ENCODE data around the gene IL1RL1. TPM values are rescaled to one million over a fixed set of nuclear protein-coding genes. Genes with fewer than 3 reads are reported as not detected.

Gene IL1RL1
- total and polyA plus RNA-seq, 2 experiments from 2014 or later: 6.0 to 13.1 TPM

- Histone ChIP-seq H3K27ac (no peak overlapping the region), H3K79me2 (no peaks in the 10 kb centered on the region), H3K27me3 (no peaks in the 10 kb centered on the region), H3K36me3 (replicated peaks; ENCODE audit: insufficient read depth, low read depth) (no peaks in the 10 kb centered on the region), H2AFZ (no peak overlapping the region), H4K20me1 (ENCODE audit: insufficient read depth, poor library complexity, severe bottlenecking) (no peaks in the 10 kb centered on the region), H3K4me2 (no peak overlapping the region), H3K4me1 (ENCODE audit: insufficient read depth) (no peaks in the 10 kb centered on the region), H3K4me3 (no peak overlapping the region), H3K9me2 (replicated peaks; ENCODE audit: insufficient read depth) (no peaks in the 10 kb centered on the region), H3K9me3 (ENCODE audit: low read depth) (no peaks in the 10 kb centered on the region)
- no peak for DNase-seq (ENCODE audit: low spot score)
- 68% methylated on average over 1 of the region's 1 CpG for WGBS (ENCODE audit: low lambda C conversion rate, missing lambda C conversion rate)
- TF ChIP-seq EZH2phosphoT487 (IDR thresholded peaks at IDR 0.05; ENCODE audit: low read depth, severe bottlenecking, unreplicated experiment) (no peak), EZH2 (IDR thresholded peaks at IDR 0.05; ENCODE audit: borderline replicate concordance) (no peak), CTCF (IDR thresholded peaks at IDR 0.05; ENCODE audit: poor library complexity) (no peak)
Measured at GRCh38 chr2:102306125-102306524, 5.2 kb upstream of the IL1RL1 start.

DNA sequence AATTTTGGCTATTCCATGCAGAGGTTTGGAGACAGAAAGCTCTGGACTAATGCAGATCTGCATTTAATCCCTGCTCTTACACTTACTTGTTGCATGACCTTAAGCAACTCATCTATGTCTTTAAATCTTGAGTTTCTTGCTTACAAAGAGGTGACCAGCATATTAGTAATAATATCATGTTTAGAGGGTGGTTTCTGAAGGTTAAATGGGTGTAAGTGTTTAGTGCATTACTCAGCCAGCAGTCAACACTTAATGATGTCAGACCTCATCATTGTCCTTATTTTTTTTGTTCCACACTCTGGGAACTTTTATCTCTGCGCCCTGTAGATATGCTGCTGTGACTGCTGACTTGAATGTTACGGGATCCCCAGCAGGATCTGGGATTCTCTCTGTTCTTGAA is 1.7 kb downstream of the IL1RL1 start:
- Histone ChIP-seq H3K27me3 (no peaks in the 10 kb centered on the region), H3K4me3 (no peak overlapping the region), H3K9me2 (replicated peaks; ENCODE audit: insufficient read depth) (no peaks in the 10 kb centered on the region), H3K4me2 (no peak overlapping the region), H2AFZ (no peak overlapping the region), H3K9me3 (ENCODE audit: low read depth) (no peaks in the 10 kb centered on the region), H3K36me3 (replicated peaks; ENCODE audit: insufficient read depth, low read depth) (no peaks in the 10 kb centered on the region), H3K79me2 (no peaks in the 10 kb centered on the region), H3K4me1 (ENCODE audit: insufficient read depth) (peaks cover 3% of the 10 kb centered on the region), H3K27ac (no peak overlapping the region), H4K20me1 (ENCODE audit: insufficient read depth, poor library complexity, severe bottlenecking) (no peaks in the 10 kb centered on the region)
- WGBS (ENCODE audit: low lambda C conversion rate, missing lambda C conversion rate): 61% methylated on average over 2 of the region's 2 CpGs
- no peak for DNase-seq (ENCODE audit: low spot score)
- TF ChIP-seq CTCF (IDR thresholded peaks at IDR 0.05; ENCODE audit: poor library complexity) (no peak), EZH2phosphoT487 (IDR thresholded peaks at IDR 0.05; ENCODE audit: low read depth, severe bottlenecking, unreplicated experiment) (no peak), EZH2 (IDR thresholded peaks at IDR 0.05; ENCODE audit: borderline replicate concordance) (no peak)

DNA sequence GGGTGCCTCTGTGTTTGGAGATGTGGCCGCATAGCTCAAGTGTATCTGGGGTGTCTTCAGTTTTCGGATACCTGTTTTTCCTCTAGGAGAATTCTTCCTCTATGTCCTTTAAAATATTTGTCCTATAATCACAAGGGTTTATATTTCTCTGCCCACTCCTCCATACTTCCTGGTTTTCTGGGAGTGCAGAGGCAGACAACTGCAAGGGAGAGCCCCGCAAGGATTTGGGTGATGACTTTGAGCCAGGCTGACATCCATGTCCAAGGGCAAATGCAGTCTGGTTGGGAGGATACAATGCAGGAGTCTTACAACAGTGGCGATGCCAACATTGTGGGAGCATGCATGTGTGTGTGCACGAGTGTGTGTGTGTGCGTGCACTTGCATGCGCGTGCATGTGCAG is 2.1 kb downstream of the IL1RL1 start:
- no peaks in the 10 kb centered on the region for H3K27me3 ChIP-seq
- DNase-seq (ENCODE audit: low spot score): no peak
- no peak overlapping the region for H3K27ac ChIP-seq
- no peak overlapping the region for H3K4me2 ChIP-seq
- no peaks in the 10 kb centered on the region for H3K9me3 ChIP-seq (ENCODE audit: low read depth)
- WGBS (ENCODE audit: low lambda C conversion rate, missing lambda C conversion rate): 96% methylated on average over 8 of the region's 8 CpGs
- no peaks in the 10 kb centered on the region for H4K20me1 ChIP-seq (ENCODE audit: insufficient read depth, poor library complexity, severe bottlenecking)
- no peak overlapping the region for H3K4me3 ChIP-seq
- H3K79me2 ChIP-seq: no peaks in the 10 kb centered on the region
- H3K36me3 ChIP-seq (replicated peaks; ENCODE audit: insufficient read depth, low read depth): no peaks in the 10 kb centered on the region
- no peak overlapping the region for H2AFZ ChIP-seq
- no peaks in the 10 kb centered on the region for H3K9me2 ChIP-seq (replicated peaks; ENCODE audit: insufficient read depth)
- TF ChIP-seq EZH2phosphoT487 (IDR thresholded peaks at IDR 0.05; ENCODE audit: low read depth, severe bottlenecking, unreplicated experiment): no peak
- TF ChIP-seq CTCF (IDR thresholded peaks at IDR 0.05; ENCODE audit: poor library complexity): no peak
- no peak for TF ChIP-seq EZH2 (IDR thresholded peaks at IDR 0.05; ENCODE audit: borderline replicate concordance)
- H3K4me1 ChIP-seq (ENCODE audit: insufficient read depth): peaks cover 3% of the 10 kb centered on the region

DNA sequence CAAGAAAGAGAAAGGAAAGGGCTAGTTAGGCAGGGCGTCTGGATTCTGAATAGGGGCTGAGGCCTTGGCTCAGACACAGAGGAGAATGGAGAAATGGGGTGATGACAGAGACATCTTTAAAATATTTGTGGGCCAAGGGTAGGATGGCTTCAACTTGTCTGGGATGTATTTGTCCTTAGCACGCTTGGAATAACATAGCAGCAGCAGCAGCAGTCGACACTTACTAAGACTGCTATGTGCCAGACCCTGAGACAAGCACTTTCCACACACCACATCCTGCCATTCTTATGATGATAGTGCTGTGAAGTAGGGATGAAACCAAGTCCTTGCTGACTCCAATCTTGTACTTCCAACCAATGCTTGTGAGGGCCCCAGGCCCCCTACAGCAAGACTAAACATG is 2.6 kb downstream of the IL1RL1 start:
- no peak overlapping the region for H3K4me2 ChIP-seq

More for the DNA sequence above, 2.6 kb downstream of the IL1RL1 start:
- H3K4me3 ChIP-seq: no peak overlapping the region
- no peak for TF ChIP-seq EZH2 (IDR thresholded peaks at IDR 0.05; ENCODE audit: borderline replicate concordance)
- TF ChIP-seq CTCF (IDR thresholded peaks at IDR 0.05; ENCODE audit: poor library complexity): no peak
- no peak for TF ChIP-seq EZH2phosphoT487 (IDR thresholded peaks at IDR 0.05; ENCODE audit: low read depth, severe bottlenecking, unreplicated experiment)
- peaks cover 3% of the 10 kb centered on the region for H3K4me1 ChIP-seq (ENCODE audit: insufficient read depth)
- H3K9me3 ChIP-seq (ENCODE audit: low read depth): no peaks in the 10 kb centered on the region
- 94% methylated on average over 3 of the region's 3 CpGs for WGBS (ENCODE audit: low lambda C conversion rate, missing lambda C conversion rate)
- H3K27ac ChIP-seq: no peak overlapping the region
- no peak for DNase-seq (ENCODE audit: low spot score)
- H3K36me3 ChIP-seq (replicated peaks; ENCODE audit: insufficient read depth, low read depth): no peaks in the 10 kb centered on the region
- no peaks in the 10 kb centered on the region for H4K20me1 ChIP-seq (ENCODE audit: insufficient read depth, poor library complexity, severe bottlenecking)
- H3K9me2 ChIP-seq (replicated peaks; ENCODE audit: insufficient read depth): no peaks in the 10 kb centered on the region
- no peaks in the 10 kb centered on the region for H3K79me2 ChIP-seq
- H3K27me3 ChIP-seq: no peaks in the 10 kb centered on the region
- no peak overlapping the region for H2AFZ ChIP-seq
